GM23338 (cell line): ENCODE data around the gene MMP1. TPM values are rescaled to one million over a fixed set of nuclear protein-coding genes. Genes with fewer than 3 reads are reported as not detected.

ENCODE experiments used
- ATAC-seq: fragments of 200-7000 bp; cut with Tn5 transposase; 3 replicates; pipeline ENCODE4 v1.9.1; 2020
- DNase-seq: peaks from one replicate; pipeline ENCODE4 v3.0.0-alpha.2; 2015; ENCODE audit warnings: low spot score
- H2AFZ ChIP-seq: fragments of 200-600 bp; sonication (generic); 2 replicates; pipeline ENCODE4 v1.8.0; 2016; ENCODE audit warnings: antibody characterized with exemption, mild to moderate bottlenecking, moderate library complexity
- H3F3A ChIP-seq: fragments of 200-600 bp; sonication (generic); replicated peaks from 2 replicates; pipeline ENCODE4 v1.8.0; 2017; ENCODE audit warnings: antibody characterized with exemption, mixed run types, low read depth
- H3K27ac ChIP-seq: fragments of 200-600 bp; sonication (generic); 2 replicates; pipeline ENCODE4 v1.6.1; 2016; ENCODE audit warnings: low read depth
- H3K27me3 ChIP-seq: fragments of 200-600 bp; sonication (generic); 2 replicates; pipeline ENCODE4 v1.8.0; 2016; ENCODE audit warnings: mild to moderate bottlenecking, mixed run types, moderate library complexity; ENCODE audit not compliant: insufficient read depth
- H3K36me3 ChIP-seq: fragments of 200-600 bp; sonication (generic); 2 replicates; pipeline ENCODE4 v1.8.0; 2016; ENCODE audit warnings: mild to moderate bottlenecking; ENCODE audit not compliant: insufficient read depth
- H3K4me1 ChIP-seq: fragments of 200-600 bp; sonication (generic); 2 replicates; pipeline ENCODE4 v1.8.0; 2016; ENCODE audit warnings: mild to moderate bottlenecking, moderate library complexity; ENCODE audit not compliant: insufficient read depth
- H3K4me2 ChIP-seq: fragments of 200-600 bp; sonication (generic); 2 replicates; pipeline ENCODE4 v1.7.1; 2017; ENCODE audit warnings: mixed run types
- H3K4me3 ChIP-seq: fragments of 200-600 bp; sonication (generic); 2 replicates; pipeline ENCODE4 v1.6.1; 2016; ENCODE audit warnings: mixed run types
- H3K79me2 ChIP-seq: fragments of 200-600 bp; sonication (generic); replicated peaks from 2 replicates; pipeline ENCODE4 v1.8.0; 2017; ENCODE audit warnings: mild to moderate bottlenecking; ENCODE audit not compliant: insufficient read depth
- H3K9me2 ChIP-seq: fragments of 200-600 bp; sonication (generic); 2 replicates; pipeline ENCODE4 v1.8.0; 2017; ENCODE audit not compliant: insufficient read depth
- H4K20me1 ChIP-seq: fragments of 200-600 bp; sonication (generic); replicated peaks from 2 replicates; pipeline ENCODE4 v1.8.0; 2017; ENCODE audit warnings: mild to moderate bottlenecking; ENCODE audit not compliant: insufficient read depth
- H3K27ac Mint-ChIP-seq: 2 replicates; pipeline ENCODE4 v1.8.0; 2020; ENCODE audit warnings: inconsistent platforms, mild to moderate bottlenecking, moderate library complexity, mixed read lengths
- H3K27me3 Mint-ChIP-seq: 3 replicates; pipeline ENCODE4 v1.8.0; 2022; ENCODE audit warnings: low read depth, mild to moderate bottlenecking, moderate library complexity, mixed read lengths, inconsistent platforms; ENCODE audit not compliant: insufficient read depth, poor library complexity
- H3K36me3 Mint-ChIP-seq: 3 replicates; pipeline ENCODE4 v1.8.0; 2021; ENCODE audit warnings: low read depth, mild to moderate bottlenecking, inconsistent platforms, moderate library complexity, mixed read lengths
- H3K4me1 Mint-ChIP-seq: 3 replicates; pipeline ENCODE4 v1.8.0; 2020; ENCODE audit warnings: mild to moderate bottlenecking, inconsistent platforms, mixed read lengths
- H3K4me3 Mint-ChIP-seq: 3 replicates; pipeline ENCODE4 v1.8.0; 2021; ENCODE audit warnings: moderate library complexity, mild to moderate bottlenecking, inconsistent platforms, mixed read lengths
- H3K9me3 Mint-ChIP-seq: 3 replicates; pipeline ENCODE4 v1.8.0; 2020; ENCODE audit warnings: moderate library complexity, mild to moderate bottlenecking, inconsistent platforms, mixed read lengths
- CREB1 ChIP-seq: fragments of 250-450 bp; sonication (Bioruptor Pico); IDR thresholded peaks from 2 replicates; pipeline ENCODE4 v1.5.0; 2020; ENCODE audit warnings: low read depth, mild to moderate bottlenecking, moderate library complexity
- EZH2 ChIP-seq: fragments of 200-600 bp; sonication (generic); IDR thresholded peaks from one replicate; pipeline ENCODE4 v1.8.0; 2017; ENCODE audit warnings: antibody characterized with exemption, mild to moderate bottlenecking, low read depth; ENCODE audit not compliant: unreplicated experiment
- EZH2phosphoT487 ChIP-seq: fragments of 200-600 bp; sonication (generic); IDR thresholded peaks from one replicate; pipeline ENCODE4 v1.8.1; 2018; ENCODE audit warnings: antibody characterized with exemption; ENCODE audit not compliant: unreplicated experiment
- JUNB ChIP-seq: IDR thresholded peaks from one replicate; pipeline ENCODE4 v1.6.1; 2016; ENCODE audit warnings: antibody characterized with exemption; ENCODE audit not compliant: unreplicated experiment
- NANOG ChIP-seq: IDR thresholded peaks from 2 replicates; pipeline ENCODE4 v1.6.1; 2016; ENCODE audit warnings: antibody characterized with exemption, borderline replicate concordance
- POLR2AphosphoS5 ChIP-seq: IDR thresholded peaks from 2 replicates; pipeline ENCODE4 v1.6.1; 2016; ENCODE audit warnings: antibody characterized with exemption, low read depth
- REST ChIP-seq: IDR thresholded peaks from one replicate; pipeline ENCODE4 v1.6.1; 2018; ENCODE audit warnings: antibody characterized with exemption; ENCODE audit not compliant: unreplicated experiment
- STAT1 ChIP-seq: IDR thresholded peaks from one replicate; pipeline ENCODE4 v1.6.1; 2016; ENCODE audit warnings: antibody characterized with exemption; ENCODE audit not compliant: unreplicated experiment
- ZNF114 ChIP-seq: fragments of 250-450 bp; sonication (Bioruptor Pico); IDR thresholded peaks from 2 replicates; pipeline ENCODE4 v1.5.0; 2020; ENCODE audit warnings: mild to moderate bottlenecking, moderate library complexity
- ZNF331 ChIP-seq: fragments of 250-450 bp; sonication (Bioruptor Pico); IDR thresholded peaks from 2 replicates; pipeline ENCODE4 v1.5.0; 2020; ENCODE audit warnings: low read depth, mild to moderate bottlenecking, moderate library complexity
- ZNF462 ChIP-seq: fragments of 250-450 bp; sonication (Bioruptor Pico); IDR thresholded peaks from 2 replicates; pipeline ENCODE4 v1.5.0; 2020; ENCODE audit warnings: mild to moderate bottlenecking, moderate library complexity
- polyA plus RNA-seq: library from polyadenylated mRNA; unstranded; fragments of >200 nt; fragmentation: Nextera tagmentation; extraction: Ambion mirVana; gene quantifications from 2 replicates; pipeline ENCODE4 v1.2.1, GENCODE V29; 2016
- total RNA-seq: library from RNA; depleted of rRNA; stranded (reverse); fragments of >200 nt; shearing (Covaris generic); gene quantifications from 2 replicates; pipeline ENCODE4 v1.2.3, GENCODE V29; 2014
- TF ChIP-seq, protein P1 (sequence below), 2 experiments: fragments of 200-600 bp in 1 of 2; sonication (generic) in 1 of 2; conservative IDR thresholded peaks; 2 replicates each; pipeline versions ENCODE4 v1.5.1 to v1.6.1; 2016 to 2017; ENCODE audit warnings: antibody characterized with exemption in 2 of 2, low read depth in 2 of 2, mild to moderate bottlenecking in 2 of 2, moderate library complexity in 1 of 2
- TF ChIP-seq, protein P2 (sequence below): IDR thresholded peaks from 2 replicates; pipeline ENCODE4 v1.6.1; 2016; ENCODE audit warnings: antibody characterized with exemption

MMP1 gene
- total and polyA plus RNA-seq, 2 experiments from 2014 or later, result not detected

DNA sequence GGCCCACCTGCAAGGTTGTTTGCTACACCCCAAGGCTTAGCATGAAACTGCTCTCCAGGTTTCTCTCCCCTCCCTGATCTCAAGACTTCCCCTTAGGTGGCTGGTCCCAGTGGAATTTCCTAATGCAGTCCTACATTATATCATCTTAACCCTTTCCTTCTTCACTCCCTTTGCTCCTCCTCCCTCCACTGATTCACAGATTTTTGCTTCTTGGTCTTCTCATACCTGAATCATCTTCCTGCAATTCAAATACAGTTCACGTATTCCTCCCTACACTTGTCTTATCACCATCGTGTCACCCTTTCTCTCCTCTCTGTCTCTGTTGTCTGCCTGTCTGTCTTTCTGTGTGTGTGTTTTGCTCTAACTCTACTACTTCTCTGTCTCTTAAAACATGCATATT lies 34.5 kb downstream of the MMP1 start (continued):
- TF ChIP-seq ZNF462 (no peak), STAT1 (no peak), NANOG (no peak), EZH2phosphoT487 (no peak), POLR2AphosphoS5 (no peak), JUNB (no peak), EZH2 (no peak)
- TF ChIP-seq, protein P1, sequence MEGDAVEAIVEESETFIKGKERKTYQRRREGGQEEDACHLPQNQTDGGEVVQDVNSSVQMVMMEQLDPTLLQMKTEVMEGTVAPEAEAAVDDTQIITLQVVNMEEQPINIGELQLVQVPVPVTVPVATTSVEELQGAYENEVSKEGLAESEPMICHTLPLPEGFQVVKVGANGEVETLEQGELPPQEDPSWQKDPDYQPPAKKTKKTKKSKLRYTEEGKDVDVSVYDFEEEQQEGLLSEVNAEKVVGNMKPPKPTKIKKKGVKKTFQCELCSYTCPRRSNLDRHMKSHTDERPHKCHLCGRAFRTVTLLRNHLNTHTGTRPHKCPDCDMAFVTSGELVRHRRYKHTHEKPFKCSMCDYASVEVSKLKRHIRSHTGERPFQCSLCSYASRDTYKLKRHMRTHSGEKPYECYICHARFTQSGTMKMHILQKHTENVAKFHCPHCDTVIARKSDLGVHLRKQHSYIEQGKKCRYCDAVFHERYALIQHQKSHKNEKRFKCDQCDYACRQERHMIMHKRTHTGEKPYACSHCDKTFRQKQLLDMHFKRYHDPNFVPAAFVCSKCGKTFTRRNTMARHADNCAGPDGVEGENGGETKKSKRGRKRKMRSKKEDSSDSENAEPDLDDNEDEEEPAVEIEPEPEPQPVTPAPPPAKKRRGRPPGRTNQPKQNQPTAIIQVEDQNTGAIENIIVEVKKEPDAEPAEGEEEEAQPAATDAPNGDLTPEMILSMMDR (conservative IDR thresholded peaks at IDR 0.05; ENCODE audit: low read depth in 2 of 2), result no peak

GRCh38 chr11:102762361-102762767 lies 35.6 kb downstream of the MMP1 start:
- Mint-ChIP-seq H3K9me3 (no peaks in the 10 kb centered on the region), H3K27ac (no peak overlapping the region), H3K27me3 (peaks cover 2% of the 10 kb centered on the region), H3K4me3 (no peak overlapping the region), H3K36me3 (no peaks in the 10 kb centered on the region), H3K4me1 (peaks cover 13% of the 10 kb centered on the region)
- H2AFZ ChIP-seq, result no peak overlapping the region
- no peak for ATAC-seq
- no peak overlapping the region for H3K27ac ChIP-seq
- H3K9me2 ChIP-seq, result peaks cover 6% of the 10 kb centered on the region
- H3K79me2 ChIP-seq, result no peaks in the 10 kb centered on the region
- H3K4me2 ChIP-seq, result 0 out of 2 replicates have a peak overlapping the region, but pooled peaks have one; percentile 39
- H3K36me3 ChIP-seq, result no peaks in the 10 kb centered on the region
- peaks cover 8% of the 10 kb centered on the region; the same call in 1 of the 2 replicates for H3K4me1 ChIP-seq
- H3F3A ChIP-seq, result no peaks in the 10 kb centered on the region
- H3K27me3 ChIP-seq, result no peaks in the 10 kb centered on the region
- DNase-seq, result no peak
- no peak overlapping the region for H3K4me3 ChIP-seq
- no peaks in the 10 kb centered on the region for H4K20me1 ChIP-seq
- TF ChIP-seq NANOG (no peak), ZNF331 (CRISPR knock-in tag) (no peak), CREB1 (CRISPR knock-in tag) (no peak), POLR2AphosphoS5 (no peak), EZH2 (no peak), REST (no peak), STAT1 (no peak), JUNB (no peak), ZNF114 (CRISPR knock-in tag) (no peak), EZH2phosphoT487 (no peak)
- TF ChIP-seq, protein P2, sequence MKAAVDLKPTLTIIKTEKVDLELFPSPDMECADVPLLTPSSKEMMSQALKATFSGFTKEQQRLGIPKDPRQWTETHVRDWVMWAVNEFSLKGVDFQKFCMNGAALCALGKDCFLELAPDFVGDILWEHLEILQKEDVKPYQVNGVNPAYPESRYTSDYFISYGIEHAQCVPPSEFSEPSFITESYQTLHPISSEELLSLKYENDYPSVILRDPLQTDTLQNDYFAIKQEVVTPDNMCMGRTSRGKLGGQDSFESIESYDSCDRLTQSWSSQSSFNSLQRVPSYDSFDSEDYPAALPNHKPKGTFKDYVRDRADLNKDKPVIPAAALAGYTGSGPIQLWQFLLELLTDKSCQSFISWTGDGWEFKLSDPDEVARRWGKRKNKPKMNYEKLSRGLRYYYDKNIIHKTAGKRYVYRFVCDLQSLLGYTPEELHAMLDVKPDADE, result no peak
